ENCODE measurements around the gene BAIAP2.

- TF ChIP-seq POLR2AphosphoS5 (IDR thresholded peaks at IDR 0.05; ENCODE audit: low read depth, low read length) (no peak), REST (IDR thresholded peaks at IDR 0.05; ENCODE audit: insufficient read depth in 1 of 2, low read depth in 2 of 2, low read length in 2 of 2) (no peak), SIN3A (IDR thresholded peaks at IDR 0.05; ENCODE audit: borderline replicate concordance, insufficient read depth, low read length) (no peak), TAF1 (IDR thresholded peaks at IDR 0.05; ENCODE audit: borderline replicate concordance, insufficient read depth, low read length) (no peak)
These were observed 86.0 kb downstream of the BAIAP2 start for GRCh38 chr17:81120695-81121621.

All from PFSK-1 (cell line).